Measurements from ENCODE around the gene HNF1B.

DNA sequence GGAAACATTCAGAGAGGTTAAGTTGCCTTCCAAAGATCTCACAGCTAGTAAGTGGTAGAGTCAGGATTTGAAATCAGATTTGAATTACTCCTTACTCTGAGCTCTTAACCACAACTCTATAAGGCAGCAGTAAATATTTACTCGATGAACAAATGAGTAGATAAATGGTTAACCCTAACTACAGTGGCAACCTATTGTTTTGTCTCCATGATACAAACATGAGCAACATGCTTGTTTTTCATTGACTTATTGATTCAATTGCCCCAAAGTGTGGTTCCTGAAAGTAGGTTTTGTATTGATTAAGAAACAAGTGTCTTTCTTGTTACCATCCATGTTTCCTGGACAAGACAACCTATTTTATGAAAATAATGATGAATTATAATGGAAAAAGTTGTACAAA is 66.8 kb downstream of the HNF1B start:
- TF ChIP-seq CTCF (IDR thresholded peaks at IDR 0.05) = no peak
- no peak for TF ChIP-seq POLR2AphosphoS5 (IDR thresholded peaks at IDR 0.05)
- no peak for TF ChIP-seq POLR2A (IDR thresholded peaks at IDR 0.05)

All from prostate gland (tissue), 2 donors.